Myocyte (in vitro differentiated cells): ENCODE data around the gene HASPIN. TPM values are rescaled to one million over a fixed set of nuclear protein-coding genes. Genes with fewer than 3 reads are reported as not detected.

ENCODE experiments used
- DNase-seq: peaks from one replicate; pipeline ENCODE4 v3.0.0-alpha.2; 2012; ENCODE audit warnings: low read depth
- total RNA-seq: library from RNA; depleted of rRNA; stranded (reverse); fragments of >200 nt; gene quantifications from 2 replicates; pipeline ENCODE4 v1.2.3, GENCODE V29; 2014

The HASPIN gene
- total RNA-seq, 1 donor from 2014 or later: 0.78 TPM

DNA sequence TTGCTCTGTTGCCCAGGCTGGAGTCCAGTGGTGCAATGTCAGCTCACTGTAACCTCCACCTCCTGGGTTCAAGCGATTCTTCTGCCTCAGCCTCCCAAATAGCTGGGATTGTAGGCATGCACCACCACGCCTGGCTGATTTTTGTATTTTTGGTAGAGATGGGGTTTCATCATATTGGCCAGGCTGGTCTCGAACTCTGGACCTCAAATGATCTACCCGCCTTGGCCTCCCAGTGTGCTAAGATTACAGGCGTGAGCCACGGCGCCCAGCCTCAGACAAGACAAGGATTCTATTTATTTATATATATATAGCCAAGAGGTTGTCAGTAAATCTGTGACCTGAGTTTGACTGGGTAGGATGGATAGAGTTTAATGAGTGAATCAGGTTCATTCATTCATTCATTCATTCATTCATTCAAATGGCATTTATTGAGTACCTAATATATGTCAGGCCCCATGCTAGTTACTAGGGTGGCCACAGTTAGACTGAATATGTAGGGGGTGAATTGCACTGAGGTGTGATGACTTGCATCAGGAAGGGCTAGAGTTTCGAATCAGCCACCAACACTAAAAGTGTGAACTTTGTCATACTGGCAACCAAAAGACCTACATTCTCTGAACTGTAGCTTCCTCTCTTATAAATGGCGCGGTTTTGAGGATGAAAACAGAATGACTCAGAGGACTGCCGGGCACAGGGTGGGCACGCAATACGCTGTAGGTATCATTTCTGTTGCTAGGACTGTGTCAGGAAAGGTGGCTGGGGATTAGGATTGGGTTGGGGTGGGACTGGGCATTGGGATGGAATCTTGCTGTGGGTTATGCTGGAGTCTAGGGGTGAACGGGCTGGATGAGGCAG, 39.4 kb downstream of the HASPIN start:
- no peak for DNase-seq

DNA sequence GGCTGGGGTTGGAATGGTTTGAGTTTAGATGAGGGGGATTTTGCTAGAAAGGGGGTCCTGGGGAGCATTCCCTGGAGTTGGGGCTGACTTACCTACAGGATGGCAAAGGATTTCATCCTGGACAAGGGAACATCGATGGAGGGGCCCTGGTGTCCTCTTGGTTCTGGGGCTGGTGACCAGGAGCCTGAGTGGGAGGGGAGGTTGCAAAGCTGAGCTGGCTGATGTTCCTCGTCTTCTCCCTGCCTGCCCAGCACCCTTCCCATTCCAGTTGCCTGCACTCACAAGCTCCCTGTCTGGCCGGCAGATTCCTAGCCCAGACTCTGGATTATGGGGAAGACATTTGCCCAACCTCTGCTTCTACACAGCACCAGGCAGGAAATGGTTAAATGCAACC, 40.1 kb downstream of the HASPIN start:
- DNase-seq: no peak

DNA sequence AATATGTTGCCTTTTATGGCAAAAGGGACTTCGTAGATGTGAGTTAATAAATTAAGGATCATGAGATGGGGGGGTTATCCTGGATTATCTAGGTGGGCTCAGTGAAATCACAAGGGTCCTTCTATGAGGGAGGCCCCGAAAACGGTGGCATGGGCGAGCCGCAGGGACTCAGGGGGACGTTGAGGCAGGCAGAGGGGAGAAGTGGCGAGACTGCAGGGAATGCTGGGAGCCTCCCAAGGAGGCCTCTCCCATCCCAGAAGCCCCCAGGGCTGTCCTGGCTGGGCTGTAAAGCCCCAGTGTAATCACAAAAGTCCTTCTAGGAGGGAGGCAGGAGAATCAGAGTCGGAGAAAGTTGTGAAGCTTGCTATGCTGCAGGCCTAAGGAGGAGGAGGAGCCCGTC, 42.3 kb downstream of the HASPIN start:
- no peak for DNase-seq

DNA sequence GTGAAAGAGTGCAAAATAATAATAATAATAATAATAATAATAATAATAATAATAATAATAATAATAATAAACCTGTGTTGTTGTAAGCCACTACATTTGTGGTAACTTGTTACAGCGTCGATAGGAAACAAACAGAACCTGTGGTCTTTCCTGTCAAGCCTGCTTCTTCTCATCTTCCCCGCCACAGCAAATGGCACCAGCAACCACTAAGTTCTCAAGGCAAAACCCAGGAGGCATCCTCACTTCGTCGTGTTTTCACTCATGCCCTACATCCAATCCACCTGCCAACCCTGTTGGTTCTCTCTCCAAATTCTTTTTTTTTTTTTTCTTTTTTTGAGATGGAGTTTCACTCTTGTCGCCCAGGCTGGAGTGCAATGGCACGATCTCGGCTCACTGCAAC, 43.1 kb downstream of the HASPIN start:
- no peak for DNase-seq

DNA sequence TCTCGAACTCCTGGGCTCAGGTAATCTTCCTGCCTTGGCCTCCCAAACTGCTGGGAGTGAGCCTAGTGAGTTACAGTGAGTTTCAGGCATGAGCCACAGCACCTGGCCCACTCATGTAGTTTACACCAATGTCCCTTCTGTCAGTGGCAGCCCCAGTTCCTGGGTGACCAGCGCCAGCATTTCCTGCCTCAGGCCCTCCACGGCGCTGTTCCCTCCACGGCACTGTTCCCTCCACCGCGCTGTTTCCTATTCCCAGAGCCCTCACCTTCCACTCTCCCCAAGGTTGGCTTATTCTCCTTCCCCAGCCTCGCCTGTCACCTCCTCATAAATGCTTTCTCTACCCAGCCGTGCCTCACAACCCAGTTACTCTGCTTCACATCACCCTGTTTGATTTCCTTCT, 44.6 kb downstream of the HASPIN start:
- DNase-seq: no peak

DNA sequence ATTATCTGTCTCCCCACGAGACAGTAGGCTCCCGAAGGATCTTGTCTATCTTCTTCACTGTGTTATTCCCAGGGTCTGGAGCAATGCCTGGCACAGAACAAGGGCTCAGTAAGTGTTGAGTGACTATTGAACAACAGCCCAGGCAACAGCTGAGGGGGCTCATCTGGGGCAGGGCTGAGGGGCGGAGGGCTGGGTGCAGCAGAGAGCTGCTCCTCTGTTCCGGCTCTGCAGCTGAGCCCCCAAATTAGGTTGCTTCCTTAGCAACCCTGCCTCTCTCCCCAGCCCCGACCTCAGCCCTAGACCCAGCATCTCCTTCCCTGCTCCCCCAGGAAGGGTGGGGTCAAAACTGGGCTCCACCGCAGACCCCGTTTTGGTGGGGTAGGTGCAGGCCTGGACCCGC, 45.1 kb downstream of the HASPIN start:
- no peak for DNase-seq

DNA sequence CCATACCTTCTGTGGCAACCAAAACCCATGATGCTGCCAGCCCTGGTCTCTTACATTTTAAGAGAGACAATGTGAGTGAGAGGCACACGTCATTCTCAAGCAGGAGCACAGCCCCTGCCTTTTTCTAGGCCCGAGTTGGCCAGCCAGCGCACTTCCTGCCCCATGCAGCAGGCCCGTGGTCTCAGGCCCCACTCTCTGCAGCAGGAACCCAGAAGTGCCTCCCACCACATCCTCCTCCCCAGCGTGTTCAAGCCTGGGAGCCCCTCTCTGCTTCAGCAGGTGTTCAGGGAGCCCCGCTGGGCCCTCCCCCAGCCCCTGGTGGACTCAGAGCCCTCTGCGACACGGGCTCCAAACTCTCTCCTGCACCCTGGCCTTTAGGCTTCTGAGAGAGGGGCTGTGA, 46.8 kb downstream of the HASPIN start:
- DNase-seq: no peak

DNA sequence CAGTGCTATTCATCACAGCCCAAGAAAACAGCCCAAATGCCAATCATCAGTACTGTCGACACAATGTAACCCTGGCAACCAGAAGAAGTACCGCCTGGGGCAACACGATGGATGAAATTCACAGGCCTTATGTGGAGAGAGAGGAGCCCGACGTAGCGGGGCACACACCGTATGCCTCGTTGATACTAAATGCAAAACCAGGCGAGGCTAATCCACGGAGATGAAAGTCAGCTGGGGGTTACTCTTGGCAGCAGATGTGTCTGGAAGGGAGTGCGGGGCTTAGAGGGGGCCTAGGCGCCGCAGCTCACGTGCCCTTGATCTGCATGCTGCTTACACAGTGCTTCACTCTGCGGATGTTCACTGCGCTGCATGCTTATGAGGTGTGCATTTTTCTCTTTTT, 47.4 kb downstream of the HASPIN start:
- DNase-seq: no peak

DNA sequence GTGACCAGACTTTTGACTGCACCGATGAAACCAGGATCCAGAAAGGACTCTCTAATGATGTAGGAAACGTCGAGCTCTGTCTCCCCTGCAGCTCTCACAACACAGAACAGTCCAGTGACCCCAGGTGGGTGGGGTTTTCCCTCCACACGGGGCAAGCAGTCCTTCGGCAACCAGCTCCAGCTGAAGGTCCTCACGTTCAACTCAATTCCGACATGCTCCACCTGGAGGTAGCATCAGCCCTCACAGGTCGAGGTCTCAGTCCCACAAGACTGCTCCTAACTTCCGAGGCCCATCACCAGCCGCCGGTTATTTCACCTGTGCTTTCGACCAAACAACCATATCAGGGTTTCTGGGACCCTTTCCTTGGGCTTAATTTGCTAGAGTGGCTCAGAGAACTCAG, 49.1 kb downstream of the HASPIN start:
- DNase-seq: no peak

DNA sequence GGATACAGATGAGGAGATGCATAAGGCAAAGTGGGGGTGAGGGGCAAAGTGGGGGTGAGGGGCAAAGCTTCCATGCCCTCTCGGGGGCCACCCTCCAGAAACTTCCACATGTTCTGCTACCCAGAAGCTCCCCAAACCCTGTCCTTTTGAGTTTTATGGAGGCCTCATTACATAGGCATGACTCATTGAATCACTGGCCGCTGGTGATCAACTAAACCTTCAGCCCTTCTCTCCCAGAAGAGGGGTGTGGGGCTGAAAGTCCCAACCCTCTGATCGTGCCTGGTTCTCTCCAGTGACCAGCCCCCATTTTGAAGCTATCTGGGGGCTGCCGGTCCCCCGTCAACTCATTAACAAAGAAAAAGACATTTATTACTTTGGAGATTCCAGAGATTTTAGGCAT, 49.8 kb downstream of the HASPIN start:
- DNase-seq: peak; percentile 9

DNA sequence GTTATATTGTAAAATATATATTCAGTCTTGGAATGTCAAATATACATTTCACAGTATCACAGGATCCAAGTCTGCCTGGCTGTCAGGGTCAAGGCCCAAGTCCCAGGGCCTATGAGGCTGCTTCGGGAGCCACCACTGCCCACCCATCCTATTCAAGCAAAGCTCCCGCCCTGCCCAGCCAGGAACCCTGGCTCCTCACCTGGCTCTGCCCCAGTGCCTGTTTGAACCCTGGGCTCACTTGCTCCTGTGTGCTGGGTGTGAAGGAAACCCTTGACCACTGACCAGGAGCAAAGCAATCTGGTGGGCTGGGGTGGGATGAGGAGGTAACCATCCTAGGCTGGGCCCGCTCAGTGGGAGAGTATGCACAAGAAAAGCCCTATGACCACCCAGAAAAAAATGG, 50.3 kb downstream of the HASPIN start:
- no peak for DNase-seq

Other genes starting within 250 kb of the HASPIN start
- gene ASPA, start 247.9 kb upstream of the HASPIN start, total RNA-seq: 0.03 and 0.05 TPM in 2 replicates
- gene TRPV3, start 166.1 kb upstream of the HASPIN start, total RNA-seq: 0.08 and 0.26 TPM in 2 replicates
- gene TRPV1, start 114.5 kb upstream of the HASPIN start, total RNA-seq: 0.99 and 1.3 TPM in 2 replicates
- 3.5 and 4.8 TPM in 2 replicates for gene SHPK, start 87.7 kb upstream of the HASPIN start, total RNA-seq
- 36.1 and 39.6 TPM in 2 replicates for gene CTNS, start 87.1 kb upstream of the HASPIN start, total RNA-seq
- 95.1 and 122 TPM in 2 replicates for gene TAX1BP3, start 55.3 kb upstream of the HASPIN start, total RNA-seq
- gene EMC6, start 55.1 kb upstream of the HASPIN start, total RNA-seq: 47.0 and 60.7 TPM in 2 replicates
- 42.7 and 63.4 TPM in 2 replicates for gene P2RX5, start 27.7 kb upstream of the HASPIN start, total RNA-seq
- 23.1 and 26.4 TPM in 2 replicates for gene ITGAE, start 77.3 kb downstream of the HASPIN start, total RNA-seq
- 12.7 and 13.7 TPM in 2 replicates for gene NCBP3, start 122.3 kb downstream of the HASPIN start, total RNA-seq
- 2.6 and 2.8 TPM in 2 replicates for gene CAMKK1, start 169.2 kb downstream of the HASPIN start, total RNA-seq
- 0.21 and 1.6 TPM in 2 replicates for gene P2RX1, start 192.6 kb downstream of the HASPIN start, total RNA-seq
- gene ATP2A3, start 240.5 kb downstream of the HASPIN start, total RNA-seq: 3.3 and 3.9 TPM in 2 replicates